HPDE6-E6E7 (cell line): Measurements from ENCODE around the gene RAP1GDS1.
"Not testable (repeated sequence)": the region's sequence is repeated elsewhere in the genome, so short reads cannot be mapped to it uniquely, and the experiment has no call there.

Experiments used
- DNase-seq: peaks from one replicate; pipeline ENCODE4 v3.0.0; 2011; ENCODE audit warnings: missing footprints; ENCODE audit errors: extremely low spot score

The RAP1GDS1 gene

GRCh38 chr4:98430708-98431403 is 169.7 kb downstream of the RAP1GDS1 start:
- DNase-seq = peak; percentile 82

- DNase-seq = no peak
Measured at GRCh38 chr4:98433691-98434090, 172.5 kb downstream of the RAP1GDS1 start.

GRCh38 chr4:98434816-98435215 is 173.6 kb downstream of the RAP1GDS1 start:
- DNase-seq = no peak

- DNase-seq = no peak
Measured at GRCh38 chr4:98444371-98444770, 183.2 kb downstream of the RAP1GDS1 start.

GRCh38 chr4:98446499-98447375 is 185.6 kb downstream of the RAP1GDS1 start:
- DNase-seq = peak; percentile 39

GRCh38 chr4:98447648-98448047 is 186.5 kb downstream of the RAP1GDS1 start:
- no peak for DNase-seq

- no peak for DNase-seq
Measured at GRCh38 chr4:98448908-98449307, 187.7 kb downstream of the RAP1GDS1 start.

GRCh38 chr4:98452091-98452490 is 190.9 kb downstream of the RAP1GDS1 start:
- no peak for DNase-seq

- DNase-seq = not testable (repeated sequence)
Measured at GRCh38 chr4:98457422-98457821, 196.2 kb downstream of the RAP1GDS1 start.

- not testable (repeated sequence) for DNase-seq
Measured at GRCh38 chr4:98461121-98461865, 200.1 kb downstream of the RAP1GDS1 start.

GRCh38 chr4:98462487-98462886 is 201.3 kb downstream of the RAP1GDS1 start:
- no peak for DNase-seq

GRCh38 chr4:98466868-98467599 is 205.8 kb downstream of the RAP1GDS1 start:
- DNase-seq = no peak

- DNase-seq = peak; percentile 60
Measured at GRCh38 chr4:98467627-98468072, 206.5 kb downstream of the RAP1GDS1 start.

GRCh38 chr4:98468709-98469108 is 207.5 kb downstream of the RAP1GDS1 start:
- DNase-seq = no peak

GRCh38 chr4:98469771-98470170 is 208.6 kb downstream of the RAP1GDS1 start:
- no peak for DNase-seq

- DNase-seq = no peak
Measured at GRCh38 chr4:98470366-98470765, 209.2 kb downstream of the RAP1GDS1 start.

GRCh38 chr4:98470831-98471230 is 209.6 kb downstream of the RAP1GDS1 start:
- DNase-seq = no peak

GRCh38 chr4:98473046-98473445 is 211.9 kb downstream of the RAP1GDS1 start:
- no peak for DNase-seq

GRCh38 chr4:98474408-98474844 is 213.2 kb downstream of the RAP1GDS1 start:
- DNase-seq = no peak

GRCh38 chr4:98476891-98477290 is 215.7 kb downstream of the RAP1GDS1 start:
- DNase-seq = no peak

- not testable (repeated sequence) for DNase-seq
Measured at GRCh38 chr4:98479590-98479989, 218.4 kb downstream of the RAP1GDS1 start.
